Liver (tissue), 3 donors: ENCODE data around the gene RNF181.

Experiments used
- CTCF ChIP-seq: fragments of 150-350 bp; IDR thresholded peaks from 2 replicates; pipeline ENCODE4 v1.5.1; 2017; ENCODE audit warnings: improper control_type of control experiment, low read depth, low read length; ENCODE audit not compliant: missing input control
- FOXA1 ChIP-seq: IDR thresholded peaks from 2 replicates; pipeline ENCODE4 v1.6.1; 2016; ENCODE audit warnings: antibody characterized with exemption
- GABPA ChIP-seq, 2 donors: IDR thresholded peaks in 1 of 2; conservative IDR thresholded peaks in 1 of 2; 2 replicates each; pipeline ENCODE4 v1.6.1; 2016; ENCODE audit warnings: antibody characterized with exemption in 2 of 2, mild to moderate bottlenecking in 1 of 2, moderate library complexity in 1 of 2
- HNF4G ChIP-seq: IDR thresholded peaks from 2 replicates; pipeline ENCODE4 v1.6.1; 2016; ENCODE audit warnings: antibody characterized with exemption
- JUND ChIP-seq, 2 donors: IDR thresholded peaks; 2 replicates each; pipeline ENCODE4 v1.6.1; 2016; ENCODE audit warnings: antibody characterized with exemption in 2 of 2
- RAD21 ChIP-seq, 2 donors: IDR thresholded peaks; 2 replicates each; pipeline ENCODE4 v1.6.1; 2016; ENCODE audit warnings: antibody characterized with exemption in 2 of 2, mild to moderate bottlenecking in 2 of 2
- REST ChIP-seq: IDR thresholded peaks from 2 replicates; pipeline ENCODE4 v1.6.1; 2016; ENCODE audit warnings: antibody characterized with exemption, mild to moderate bottlenecking
- SP1 ChIP-seq: IDR thresholded peaks from 2 replicates; pipeline ENCODE4 v1.6.1; 2018; ENCODE audit warnings: antibody characterized with exemption, mild to moderate bottlenecking
- TAF1 ChIP-seq: conservative IDR thresholded peaks from 2 replicates; pipeline ENCODE4 v1.6.1; 2016; ENCODE audit warnings: antibody characterized with exemption, mild to moderate bottlenecking
- YY1 ChIP-seq: IDR thresholded peaks from 2 replicates; pipeline ENCODE4 v1.6.1; 2016; ENCODE audit warnings: antibody characterized with exemption, mild to moderate bottlenecking
- ZBTB33 ChIP-seq: IDR thresholded peaks from 2 replicates; pipeline ENCODE4 v1.6.1; 2016; ENCODE audit warnings: antibody characterized with exemption
- donor health status: healthy.
- donor health status: healthy.

GRCh38 chr2:85597241-85597640 is 1.7 kb downstream of the RNF181 start:
- TF ChIP-seq CTCF (no peak), SP1 (no peak), FOXA1 (no peak), ZBTB33 (no peak), REST (no peak), GABPA (IDR thresholded peaks at IDR 0.05 in 1 of 2, conservative IDR thresholded peaks at IDR 0.05 in 1 of 2) (no peak), RAD21 (IDR thresholded peaks at IDR 0.05) (no peak), TAF1 (no peak), JUND (IDR thresholded peaks at IDR 0.05) (no peak), HNF4G (no peak), YY1 (no peak)
